ENCODE measurements around the gene GGTA1. TPM values are rescaled to one million over a fixed set of nuclear protein-coding genes. Genes with fewer than 3 reads are reported as not detected.

The GGTA1 gene
- total and polyA plus RNA-seq, 2 donors (not counting 1 experiment from before 2014, with no cell fraction given) = not detected

- no peak overlapping the region for H3K27ac ChIP-seq (ENCODE audit: insufficient read depth, low read length)
- H2AFZ ChIP-seq (ENCODE audit: low read length) = no peak overlapping the region
- H3K36me3 ChIP-seq (ENCODE audit: control insufficient read depth, insufficient read depth, low read length) = no peaks in the 10 kb centered on the region
- H4K20me1 ChIP-seq (ENCODE audit: control insufficient read depth, extremely low read depth, insufficient read depth, low read length) = no peaks in the 10 kb centered on the region
- H3K4me3 ChIP-seq (replicated peaks in 1 of 4; ENCODE audit: control extremely low read depth in 1 of 4, insufficient read depth in 1 of 4, low read depth in 3 of 4, low read length in 4 of 4) = no peak overlapping the region
- H3K4me1 ChIP-seq (ENCODE audit: control insufficient read depth, extremely low read depth, insufficient read depth, low read length) = no peaks in the 10 kb centered on the region
- TF ChIP-seq CTCF (conservative IDR thresholded peaks at IDR 0.05 in 1 of 2, IDR thresholded peaks at IDR 0.05 in 1 of 2; ENCODE audit: low read depth in 1 of 2, low read length in 2 of 2) (no peak), EZH2 (IDR thresholded peaks at IDR 0.05; ENCODE audit: low read length, missing control alignments) (no peak)
- no peaks in the 10 kb centered on the region for H3K9me3 ChIP-seq (ENCODE audit: control insufficient read depth, insufficient read depth, low read depth, low read length)
- peaks cover 6% of the 10 kb centered on the region for H3K27me3 ChIP-seq (ENCODE audit: control insufficient read depth, insufficient read depth, low read length)
- H3K4me2 ChIP-seq (ENCODE audit: extremely low read depth, insufficient read depth, low read length) = no peak overlapping the region
- no peak for DNase-seq (ENCODE audit: low read depth in 2 of 2)
- no peaks in the 10 kb centered on the region for H3K79me2 ChIP-seq (ENCODE audit: control insufficient read depth, insufficient read depth, low read length)
- H3K9ac ChIP-seq (ENCODE audit: insufficient read depth, low read length) = no peak overlapping the region
These were observed 8.5 kb downstream of the GGTA1 start for GRCh38 chr9:121491111-121491510.

GRCh38 chr9:121489344-121489743 is 10.3 kb downstream of the GGTA1 start:
- TF ChIP-seq CTCF (conservative IDR thresholded peaks at IDR 0.05 in 1 of 2, IDR thresholded peaks at IDR 0.05 in 1 of 2; ENCODE audit: low read depth in 1 of 2, low read length in 2 of 2) (no peak), EZH2 (IDR thresholded peaks at IDR 0.05; ENCODE audit: low read length, missing control alignments) (no peak)
- H3K27me3 ChIP-seq (ENCODE audit: control insufficient read depth, insufficient read depth, low read length) = peaks cover 3% of the 10 kb centered on the region
- no peaks in the 10 kb centered on the region for H4K20me1 ChIP-seq (ENCODE audit: control insufficient read depth, extremely low read depth, insufficient read depth, low read length)
- no peaks in the 10 kb centered on the region for H3K36me3 ChIP-seq (ENCODE audit: control insufficient read depth, insufficient read depth, low read length)
- no peak overlapping the region for H2AFZ ChIP-seq (ENCODE audit: low read length)
- H3K9ac ChIP-seq (ENCODE audit: insufficient read depth, low read length) = no peak overlapping the region
- no peaks in the 10 kb centered on the region for H3K4me1 ChIP-seq (ENCODE audit: control insufficient read depth, extremely low read depth, insufficient read depth, low read length)
- no peak overlapping the region for H3K27ac ChIP-seq (ENCODE audit: insufficient read depth, low read length)
- no peaks in the 10 kb centered on the region for H3K79me2 ChIP-seq (ENCODE audit: control insufficient read depth, insufficient read depth, low read length)
- H3K4me3 ChIP-seq (replicated peaks in 1 of 4; ENCODE audit: control extremely low read depth in 1 of 4, insufficient read depth in 1 of 4, low read depth in 3 of 4, low read length in 4 of 4) = no peak overlapping the region
- no peak overlapping the region for H3K4me2 ChIP-seq (ENCODE audit: extremely low read depth, insufficient read depth, low read length)
- no peaks in the 10 kb centered on the region for H3K9me3 ChIP-seq (ENCODE audit: control insufficient read depth, insufficient read depth, low read depth, low read length)
- DNase-seq (ENCODE audit: low read depth in 2 of 2) = no peak

- H4K20me1 ChIP-seq (ENCODE audit: control insufficient read depth, extremely low read depth, insufficient read depth, low read length) = no peaks in the 10 kb centered on the region
- no peaks in the 10 kb centered on the region for H3K36me3 ChIP-seq (ENCODE audit: control insufficient read depth, insufficient read depth, low read length)
- H3K27me3 ChIP-seq (ENCODE audit: control insufficient read depth, insufficient read depth, low read length) = peaks cover 3% of the 10 kb centered on the region
- H3K9me3 ChIP-seq (ENCODE audit: control insufficient read depth, insufficient read depth, low read depth, low read length) = no peaks in the 10 kb centered on the region
- H3K4me3 ChIP-seq (replicated peaks in 1 of 4; ENCODE audit: control extremely low read depth in 1 of 4, insufficient read depth in 1 of 4, low read depth in 3 of 4, low read length in 4 of 4) = no peak overlapping the region
- TF ChIP-seq EZH2 (IDR thresholded peaks at IDR 0.05; ENCODE audit: low read length, missing control alignments) = no peak
- TF ChIP-seq CTCF (conservative IDR thresholded peaks at IDR 0.05 in 1 of 2, IDR thresholded peaks at IDR 0.05 in 1 of 2; ENCODE audit: low read depth in 1 of 2, low read length in 2 of 2) = no peak
- no peak overlapping the region for H3K27ac ChIP-seq (ENCODE audit: insufficient read depth, low read length)
- H2AFZ ChIP-seq (ENCODE audit: low read length) = no peak overlapping the region
- H3K4me1 ChIP-seq (ENCODE audit: control insufficient read depth, extremely low read depth, insufficient read depth, low read length) = no peaks in the 10 kb centered on the region
- H3K79me2 ChIP-seq (ENCODE audit: control insufficient read depth, insufficient read depth, low read length) = no peaks in the 10 kb centered on the region
- H3K9ac ChIP-seq (ENCODE audit: insufficient read depth, low read length) = no peak overlapping the region
- no peak overlapping the region for H3K4me2 ChIP-seq (ENCODE audit: extremely low read depth, insufficient read depth, low read length)
- DNase-seq (ENCODE audit: low read depth in 2 of 2) = no peak
These were observed 13.6 kb downstream of the GGTA1 start for GRCh38 chr9:121486043-121486442.

Measured in fibroblast of lung (primary cell).